ENCODE results near the gene UPK3A. TPM values are rescaled to one million over a fixed set of nuclear protein-coding genes. Genes with fewer than 3 reads are reported as not detected.

Gene UPK3A
- total and polyA plus RNA-seq, 10 of the 15 experiments (the other 5 are each of a cell fraction or from before 2014, with no cell fraction given), result not detected

GRCh38 chr22:45344334-45344733, 59.6 kb downstream of the UPK3A start:
- ChIA-PET SMC1A (ENCODE audit: uncharacterized antibody, unreplicated experiment) (no interaction called here), POLR2A (no interaction called here), CTCF (no interaction called here), RAD21 (ENCODE audit: unreplicated experiment) (no interaction called here)
- H3K36me3 ChIP-seq (ENCODE audit: control insufficient read depth in 2 of 2, insufficient read depth in 2 of 2, low read length in 1 of 2), result peaks cover 2 to 7% of the 10 kb centered on the region in 2 experiments; a peak in 3 of 4 replicates
- no peaks in the 10 kb centered on the region for H3K9me3 ChIP-seq (replicated peaks; ENCODE audit: control insufficient read depth, insufficient read depth, low read length)
- ATAC-seq (no peak), DNase-seq (ENCODE audit: low read depth, low spot score) (no peak), FAIRE-seq (no peak)
- no peaks in the 10 kb centered on the region for H4K20me1 ChIP-seq (ENCODE audit: control insufficient read depth, insufficient read depth)
- BruUV-seq (replicated peaks), result no TSS peak
- no peak overlapping the region for H2AFZ ChIP-seq (ENCODE audit: control insufficient read depth, low read depth, low read length)
- H3K9ac ChIP-seq (ENCODE audit: control insufficient read depth, insufficient read depth, low read length), result no peak overlapping the region
- H3K4me3 ChIP-seq, result no peak overlapping the region
- in situ Hi-C loops (cut with MboI), result no loop called here
- WGBS (ENCODE audit: insufficient coverage, insufficient replicate concordance, low lambda C conversion rate, missing lambda C conversion rate), result 71% methylated on average over 5 of the region's 5 CpGs
- intact Hi-C loops (cut with micrococcal nuclease; ENCODE audit: unreplicated experiment), result no loop called here
- H3K4me1 ChIP-seq (ENCODE audit: control insufficient read depth, insufficient read depth, low read length), result no peaks in the 10 kb centered on the region
- H3K4me2 ChIP-seq (ENCODE audit: control insufficient read depth, insufficient read depth), result no peak overlapping the region
- no peaks in the 10 kb centered on the region for H3K27me3 ChIP-seq (replicated peaks in 1 of 2; ENCODE audit: control insufficient read depth in 2 of 2, insufficient read depth in 2 of 2, low read length in 1 of 2)
- H3K79me2 ChIP-seq (ENCODE audit: control insufficient read depth, insufficient read depth, low read length), result no peaks in the 10 kb centered on the region
- no peak overlapping the region for H3K27ac ChIP-seq (ENCODE audit: control insufficient read depth, insufficient read depth)
- TF ChIP-seq BMI1 (IDR thresholded peaks at IDR 0.05; ENCODE audit: borderline replicate concordance) (no peak), SMARCA5 (IDR thresholded peaks at IDR 0.05) (no peak), HSF1 (IDR thresholded peaks at IDR 0.05; ENCODE audit: low read depth, low read length) (no peak), ZBTB33 (IDR thresholded peaks at IDR 0.05) (no peak), ATF2 (IDR thresholded peaks at IDR 0.05; ENCODE audit: low read length) (no peak), KAT2A (conservative IDR thresholded peaks at IDR 0.05; ENCODE audit: control insufficient read depth, low read depth, low read length) (no peak), CHD2 (IDR thresholded peaks at IDR 0.05; ENCODE audit: borderline replicate concordance, low read depth, low read length) (no peak), BCL11A (IDR thresholded peaks at IDR 0.05; ENCODE audit: low read depth, low read length) (no peak), SMAD1 (IDR thresholded peaks at IDR 0.05; ENCODE audit: low read depth, partially characterized antibody) (no peak)
- TF ChIP-seq, protein P1, sequence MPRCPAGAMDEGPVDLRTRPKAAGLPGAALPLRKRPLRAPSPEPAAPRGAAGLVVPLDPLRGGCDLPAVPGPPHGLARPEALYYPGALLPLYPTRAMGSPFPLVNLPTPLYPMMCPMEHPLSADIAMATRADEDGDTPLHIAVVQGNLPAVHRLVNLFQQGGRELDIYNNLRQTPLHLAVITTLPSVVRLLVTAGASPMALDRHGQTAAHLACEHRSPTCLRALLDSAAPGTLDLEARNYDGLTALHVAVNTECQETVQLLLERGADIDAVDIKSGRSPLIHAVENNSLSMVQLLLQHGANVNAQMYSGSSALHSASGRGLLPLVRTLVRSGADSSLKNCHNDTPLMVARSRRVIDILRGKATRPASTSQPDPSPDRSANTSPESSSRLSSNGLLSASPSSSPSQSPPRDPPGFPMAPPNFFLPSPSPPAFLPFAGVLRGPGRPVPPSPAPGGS (IDR thresholded peaks at IDR 0.05; ENCODE audit: borderline replicate concordance, insufficient read depth, low read depth, low read length, poor library complexity, severe bottlenecking), result no peak
- TF ChIP-seq, protein P2, sequence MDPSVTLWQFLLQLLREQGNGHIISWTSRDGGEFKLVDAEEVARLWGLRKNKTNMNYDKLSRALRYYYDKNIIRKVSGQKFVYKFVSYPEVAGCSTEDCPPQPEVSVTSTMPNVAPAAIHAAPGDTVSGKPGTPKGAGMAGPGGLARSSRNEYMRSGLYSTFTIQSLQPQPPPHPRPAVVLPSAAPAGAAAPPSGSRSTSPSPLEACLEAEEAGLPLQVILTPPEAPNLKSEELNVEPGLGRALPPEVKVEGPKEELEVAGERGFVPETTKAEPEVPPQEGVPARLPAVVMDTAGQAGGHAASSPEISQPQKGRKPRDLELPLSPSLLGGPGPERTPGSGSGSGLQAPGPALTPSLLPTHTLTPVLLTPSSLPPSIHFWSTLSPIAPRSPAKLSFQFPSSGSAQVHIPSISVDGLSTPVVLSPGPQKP (IDR thresholded peaks at IDR 0.05; ENCODE audit: low read depth, low read length), result no peak
- TF ChIP-seq, protein P3, sequence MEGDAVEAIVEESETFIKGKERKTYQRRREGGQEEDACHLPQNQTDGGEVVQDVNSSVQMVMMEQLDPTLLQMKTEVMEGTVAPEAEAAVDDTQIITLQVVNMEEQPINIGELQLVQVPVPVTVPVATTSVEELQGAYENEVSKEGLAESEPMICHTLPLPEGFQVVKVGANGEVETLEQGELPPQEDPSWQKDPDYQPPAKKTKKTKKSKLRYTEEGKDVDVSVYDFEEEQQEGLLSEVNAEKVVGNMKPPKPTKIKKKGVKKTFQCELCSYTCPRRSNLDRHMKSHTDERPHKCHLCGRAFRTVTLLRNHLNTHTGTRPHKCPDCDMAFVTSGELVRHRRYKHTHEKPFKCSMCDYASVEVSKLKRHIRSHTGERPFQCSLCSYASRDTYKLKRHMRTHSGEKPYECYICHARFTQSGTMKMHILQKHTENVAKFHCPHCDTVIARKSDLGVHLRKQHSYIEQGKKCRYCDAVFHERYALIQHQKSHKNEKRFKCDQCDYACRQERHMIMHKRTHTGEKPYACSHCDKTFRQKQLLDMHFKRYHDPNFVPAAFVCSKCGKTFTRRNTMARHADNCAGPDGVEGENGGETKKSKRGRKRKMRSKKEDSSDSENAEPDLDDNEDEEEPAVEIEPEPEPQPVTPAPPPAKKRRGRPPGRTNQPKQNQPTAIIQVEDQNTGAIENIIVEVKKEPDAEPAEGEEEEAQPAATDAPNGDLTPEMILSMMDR (IDR thresholded peaks at IDR 0.05 in 2 of 3, conservative IDR thresholded peaks at IDR 0.05 in 1 of 3; ENCODE audit: control insufficient read depth in 2 of 3, extremely low read depth in 1 of 3, insufficient read depth in 1 of 3, low read depth in 3 of 3, low read length in 3 of 3), result no peak
